ENCODE data around the gene CTAG1A.
"Not testable (repeated sequence)": the region's sequence is repeated elsewhere in the genome, so short reads cannot be mapped to it uniquely, and the experiment has no call there.

The CTAG1A gene

DNA sequence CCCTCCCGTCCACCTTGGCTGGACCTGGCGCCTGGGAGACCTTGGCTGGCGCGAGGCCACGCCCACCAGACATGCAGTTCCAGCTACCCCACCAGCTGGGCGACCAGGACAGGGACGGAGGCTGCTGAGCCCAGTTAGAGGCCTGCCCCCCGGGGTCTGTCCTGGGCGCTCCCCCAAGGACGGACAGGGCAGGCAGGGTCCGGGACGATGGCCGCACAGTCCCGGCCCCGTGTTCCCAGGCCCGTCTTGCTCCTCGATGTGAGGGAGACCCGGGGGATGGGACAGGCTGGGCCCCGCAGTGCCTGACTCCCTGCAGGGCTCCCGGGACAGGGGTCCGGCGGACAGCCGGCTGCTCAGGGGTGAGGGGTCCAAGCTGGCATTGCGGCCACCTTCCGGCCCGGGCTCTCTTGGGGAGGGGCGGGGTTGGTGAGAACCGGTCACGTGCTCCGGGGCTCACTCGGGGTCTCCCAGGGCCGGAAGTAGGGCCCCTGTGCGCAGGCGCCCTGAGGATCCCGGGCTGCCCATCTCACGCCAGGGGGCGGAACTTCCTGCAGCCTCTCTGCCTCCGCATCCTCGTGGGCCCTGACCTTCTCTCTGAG is at the start of gene CTAG1A:
TSS of gene CTAG1A (plus strand) at position 549 of the 599 bp plus-strand sequence. CDS start 74 bp downstream, outside the sequence.
- H3K27ac ChIP-seq; H3K36me3 ChIP-seq; H3K27me3 ChIP-seq; H3K4me1 ChIP-seq (ENCODE audit: control insufficient read depth in 1 of 2, insufficient read depth in 1 of 2, low read depth in 1 of 2, low read length in 1 of 2); H3K9me3 ChIP-seq; H3K4me3 ChIP-seq (ENCODE audit: low read depth in 1 of 2, low read length in 1 of 2): not testable (repeated sequence)

DNA sequence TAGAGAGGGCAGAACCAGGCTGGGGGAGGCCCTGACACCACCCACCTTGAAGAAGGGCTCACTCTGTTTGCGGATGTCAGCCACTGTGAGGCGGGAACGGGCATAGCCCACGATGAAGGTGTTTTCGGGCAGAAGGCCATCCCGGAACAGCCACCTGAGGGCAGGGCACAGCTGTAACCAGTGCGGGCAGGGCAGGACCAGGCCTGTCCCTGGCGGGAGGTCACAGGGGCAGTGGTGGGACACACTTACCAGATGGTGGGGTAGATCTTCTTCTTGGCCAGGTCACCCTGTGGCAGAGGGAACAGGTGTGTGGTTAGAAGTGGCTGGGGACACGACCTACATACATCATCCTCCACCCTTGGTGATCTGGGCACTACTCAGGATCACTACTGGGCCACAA is 49.0 kb upstream of the CTAG1A start:
- peaks cover 53% of the 10 kb centered on the region for H3K36me3 ChIP-seq

DNA sequence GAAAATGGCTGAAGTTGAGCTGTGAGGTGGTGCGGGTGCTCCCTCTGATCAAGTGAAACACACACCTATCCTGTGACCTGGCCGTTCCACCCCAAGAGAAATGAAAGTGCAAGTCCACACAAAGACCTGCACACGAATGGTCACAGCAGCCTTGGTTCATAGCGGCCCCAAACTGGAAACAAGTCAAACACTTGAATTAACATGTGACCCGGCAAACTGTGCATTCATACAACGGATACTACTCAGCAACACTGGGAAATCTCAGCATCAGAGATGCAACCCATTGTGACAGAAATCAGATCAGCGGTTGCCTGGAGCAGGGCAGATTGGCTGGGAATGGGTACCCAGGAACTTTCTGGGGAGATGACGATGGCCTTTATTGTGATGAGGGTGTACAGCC is 45.9 kb upstream of the CTAG1A start:
- Histone ChIP-seq H3K27me3 (no peaks in the 10 kb centered on the region), H3K36me3 (peaks cover 21% of the 10 kb centered on the region), H3K4me1 (ENCODE audit: control insufficient read depth in 1 of 2, insufficient read depth in 1 of 2, low read depth in 1 of 2, low read length in 1 of 2) (peaks cover 50 to 77% of the 10 kb centered on the region in 2 experiments), H3K27ac (peak overlapping the region; percentile 100), H3K9me3 (no peaks in the 10 kb centered on the region), H3K4me3 (ENCODE audit: low read depth in 1 of 2, low read length in 1 of 2) (no peak overlapping the region)
- TF ChIP-seq, protein P1, sequence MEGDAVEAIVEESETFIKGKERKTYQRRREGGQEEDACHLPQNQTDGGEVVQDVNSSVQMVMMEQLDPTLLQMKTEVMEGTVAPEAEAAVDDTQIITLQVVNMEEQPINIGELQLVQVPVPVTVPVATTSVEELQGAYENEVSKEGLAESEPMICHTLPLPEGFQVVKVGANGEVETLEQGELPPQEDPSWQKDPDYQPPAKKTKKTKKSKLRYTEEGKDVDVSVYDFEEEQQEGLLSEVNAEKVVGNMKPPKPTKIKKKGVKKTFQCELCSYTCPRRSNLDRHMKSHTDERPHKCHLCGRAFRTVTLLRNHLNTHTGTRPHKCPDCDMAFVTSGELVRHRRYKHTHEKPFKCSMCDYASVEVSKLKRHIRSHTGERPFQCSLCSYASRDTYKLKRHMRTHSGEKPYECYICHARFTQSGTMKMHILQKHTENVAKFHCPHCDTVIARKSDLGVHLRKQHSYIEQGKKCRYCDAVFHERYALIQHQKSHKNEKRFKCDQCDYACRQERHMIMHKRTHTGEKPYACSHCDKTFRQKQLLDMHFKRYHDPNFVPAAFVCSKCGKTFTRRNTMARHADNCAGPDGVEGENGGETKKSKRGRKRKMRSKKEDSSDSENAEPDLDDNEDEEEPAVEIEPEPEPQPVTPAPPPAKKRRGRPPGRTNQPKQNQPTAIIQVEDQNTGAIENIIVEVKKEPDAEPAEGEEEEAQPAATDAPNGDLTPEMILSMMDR (IDR thresholded peaks at IDR 0.05) = no peak

More for the DNA sequence above, 49.0 kb upstream of the CTAG1A start:
- Histone ChIP-seq H3K9me3 (no peaks in the 10 kb centered on the region), H3K4me1 (ENCODE audit: control insufficient read depth in 1 of 2, insufficient read depth in 1 of 2, low read depth in 1 of 2, low read length in 1 of 2) (peaks cover 38 to 47% of the 10 kb centered on the region in 2 experiments), H3K27me3 (no peaks in the 10 kb centered on the region), H3K27ac (peak overlapping the region; percentile 76), H3K4me3 (ENCODE audit: low read depth in 1 of 2, low read length in 1 of 2) (no peak overlapping the region)
- TF ChIP-seq, protein P1 (IDR thresholded peaks at IDR 0.05) = no peak

DNA sequence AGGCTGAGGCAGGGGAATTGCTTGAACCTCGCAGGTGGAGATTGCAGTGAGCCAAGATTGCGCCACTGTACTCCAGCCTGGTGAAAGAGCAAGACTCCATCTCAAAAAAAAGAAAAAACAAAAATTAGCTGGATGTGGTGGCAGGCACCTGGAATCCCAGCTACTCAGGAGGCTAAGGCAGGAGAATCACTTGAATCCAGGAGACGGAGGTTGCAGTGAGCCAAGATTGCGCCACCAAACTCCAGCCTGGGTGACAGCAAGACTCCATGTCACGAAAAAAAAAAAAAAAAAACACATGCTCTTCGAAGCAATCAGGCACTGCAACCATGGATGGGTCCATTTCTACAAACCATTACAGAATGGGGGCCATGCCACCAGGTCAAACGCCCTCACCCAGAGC is 44.6 kb upstream of the CTAG1A start:
- H3K9me3 ChIP-seq, H3K27me3 ChIP-seq: not testable (repeated sequence)
- H3K4me1 ChIP-seq (ENCODE audit: control insufficient read depth in 1 of 2, insufficient read depth in 1 of 2, low read depth in 1 of 2, low read length in 1 of 2) = peaks cover 52 to 78% of the 10 kb centered on the region in 2 experiments
- H3K4me3 ChIP-seq (ENCODE audit: low read depth in 1 of 2, low read length in 1 of 2) = peak overlapping the region in 1 of 2 experiments; percentile 14
- H3K36me3 ChIP-seq = peaks cover 20% of the 10 kb centered on the region
- H3K27ac ChIP-seq = peak overlapping the region; percentile 100

DNA sequence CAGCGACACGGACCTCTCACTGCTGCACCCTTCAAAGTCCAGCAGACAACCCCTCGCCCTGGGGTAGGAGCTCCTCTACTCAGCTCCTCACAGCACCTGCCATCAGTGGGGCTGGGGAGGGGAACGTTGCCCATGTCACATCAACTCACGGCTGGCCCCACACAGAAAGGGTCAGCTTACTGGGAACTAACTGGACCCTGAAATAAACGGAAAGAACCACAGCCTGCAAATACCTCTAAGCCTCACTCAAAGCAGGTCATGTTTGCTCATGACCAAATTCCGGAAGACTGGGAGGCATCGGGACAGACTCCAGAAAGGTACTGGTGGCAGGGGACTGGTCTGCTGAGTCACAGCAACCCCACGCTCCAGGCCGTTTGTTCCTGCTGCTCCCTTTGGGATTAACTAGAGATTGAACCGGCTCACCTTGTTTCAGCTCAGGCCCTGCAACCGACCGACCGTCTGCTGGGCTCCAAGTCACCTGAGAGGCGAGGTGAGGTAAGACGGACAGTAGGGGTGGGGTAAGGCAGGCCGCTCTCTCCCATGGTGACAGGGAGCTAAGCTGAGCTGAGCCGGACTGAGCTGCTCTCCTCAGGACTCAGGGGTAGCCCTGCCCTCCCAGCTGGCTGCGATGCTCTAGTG is 43.9 kb upstream of the CTAG1A start:
- peaks cover 14% of the 10 kb centered on the region for H3K36me3 ChIP-seq
- no peaks in the 10 kb centered on the region for H3K27me3 ChIP-seq
- H3K4me3 ChIP-seq (ENCODE audit: low read depth in 1 of 2, low read length in 1 of 2) = peak overlapping the region; percentile 77 to 80
- TF ChIP-seq, protein P1 (IDR thresholded peaks at IDR 0.05) = no peak
- peak overlapping the region; percentile 100 for H3K27ac ChIP-seq
- H3K4me1 ChIP-seq (ENCODE audit: control insufficient read depth in 1 of 2, insufficient read depth in 1 of 2, low read depth in 1 of 2, low read length in 1 of 2) = peaks cover 52 to 83% of the 10 kb centered on the region in 2 experiments
- H3K9me3 ChIP-seq = no peaks in the 10 kb centered on the region

DNA sequence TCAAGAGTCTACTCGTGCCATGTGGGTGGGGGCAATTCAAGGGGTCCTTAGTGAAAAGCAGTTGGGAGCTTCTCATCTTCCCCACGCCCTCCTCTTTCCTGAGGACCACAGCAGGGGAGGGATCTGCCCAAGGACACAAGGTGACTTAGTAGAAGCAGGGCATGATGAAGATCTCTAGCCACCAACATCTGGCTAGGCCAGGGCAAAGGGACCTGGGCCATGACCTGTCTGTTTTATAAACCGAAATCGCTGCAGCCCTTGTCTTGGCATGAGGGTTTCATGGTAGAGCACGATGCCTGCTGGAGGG is 43.4 kb upstream of the CTAG1A start:
- Histone ChIP-seq H3K27me3 (no peaks in the 10 kb centered on the region), H3K27ac (peak overlapping the region; percentile 100), H3K4me3 (ENCODE audit: low read depth in 1 of 2, low read length in 1 of 2) (peak overlapping the region; percentile 77 to 80), H3K9me3 (no peaks in the 10 kb centered on the region), H3K4me1 (ENCODE audit: control insufficient read depth in 1 of 2, insufficient read depth in 1 of 2, low read depth in 1 of 2, low read length in 1 of 2) (peaks cover 53 to 88% of the 10 kb centered on the region in 2 experiments), H3K36me3 (peaks cover 13% of the 10 kb centered on the region)
- TF ChIP-seq, protein P1 (IDR thresholded peaks at IDR 0.05) = no peak

Data from neutrophil (primary cell).